Sigmoid colon (tissue), 4 donors: ENCODE data around the gene SCAMP2.

Experiments used
- EP300 ChIP-seq, 4 donors: sonication (generic); formaldehyde crosslinking; IDR thresholded peaks; one replicate each; pipeline ENCODE4 v1.6.1; 2017; ENCODE audit warnings: antibody characterized with exemption in 4 of 4
- POLR2A ChIP-seq, 2 donors: fragments of 450-650 bp; IDR thresholded peaks; one replicate each; pipeline ENCODE4 v1.6.1; 2016; ENCODE audit warnings: antibody characterized with exemption in 2 of 2, mild to moderate bottlenecking in 2 of 2, moderate library complexity in 2 of 2

DNA sequence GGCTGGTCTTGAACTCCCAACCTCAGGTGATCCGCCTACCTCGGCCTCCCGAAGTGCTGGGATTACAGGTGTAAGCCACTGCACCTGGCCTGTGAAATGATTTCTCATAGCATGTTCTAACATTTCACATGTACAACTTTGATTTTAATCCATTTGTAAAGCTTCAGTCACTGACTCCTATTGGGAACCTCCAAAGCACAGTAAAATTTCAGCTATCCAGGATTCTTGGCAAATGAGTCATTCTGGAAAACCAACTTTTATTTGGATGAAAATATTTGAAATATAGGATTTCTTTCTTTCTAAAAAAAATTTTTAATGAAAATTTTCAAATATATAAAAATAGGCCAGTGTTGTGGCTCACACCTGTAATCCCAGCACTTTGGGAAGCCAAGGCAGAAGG is 63.2 kb downstream of the SCAMP2 start:
- TF ChIP-seq EP300 (IDR thresholded peaks at IDR 0.05) = no peak
- no peak for TF ChIP-seq POLR2A (IDR thresholded peaks at IDR 0.05)
